ENCODE results near the gene ADTRP. TPM values are rescaled to one million over a fixed set of nuclear protein-coding genes. Genes with fewer than 3 reads are reported as not detected.

ADTRP gene
- total RNA-seq, 4 donors from 2014 or later = 0.23 to 0.72 (median 0.67) TPM; not detected in 1

DNA sequence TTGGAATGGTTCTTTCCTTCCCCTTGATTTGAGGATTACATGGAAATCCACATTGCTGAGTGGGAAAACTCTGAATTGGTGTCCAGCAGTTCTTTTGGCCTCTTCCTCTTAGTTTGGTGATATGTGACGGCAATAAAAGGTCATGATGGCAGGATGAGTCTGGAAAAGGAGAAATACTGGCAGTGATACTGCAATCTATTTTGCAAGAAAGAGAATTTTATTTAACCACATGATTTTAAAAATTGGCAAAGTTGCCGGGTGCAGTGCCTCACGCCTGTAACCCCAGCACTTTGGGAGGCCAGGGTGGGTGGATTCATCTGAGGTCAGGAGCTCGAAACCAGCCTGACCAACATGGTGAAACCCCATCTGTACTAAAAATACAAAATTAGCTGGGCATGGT lies 73.1 kb downstream of the ADTRP start:
- Histone ChIP-seq H3K4me3 (no peak overlapping the region), H3K27ac (no peak overlapping the region), H3K36me3 (no peaks in the 10 kb centered on the region), H3K4me1 (peaks cover 0 to 10% (median 0%) of the 10 kb centered on the region in 3 donors), H3K9me3 (no peaks in the 10 kb centered on the region), H3K27me3 (no peaks in the 10 kb centered on the region)
- 92 to 93% methylated on average over 4 of the region's 4 CpGs for WGBS, 2 donors (ENCODE audit: low coverage in 1 of 2)
- no peak for TF ChIP-seq POLR2AphosphoS5 (IDR thresholded peaks at IDR 0.05)
- TF ChIP-seq CTCF (IDR thresholded peaks at IDR 0.05) = no peak
- no peak for TF ChIP-seq POLR2A (IDR thresholded peaks at IDR 0.05)
- no peak for TF ChIP-seq EP300 (IDR thresholded peaks at IDR 0.05)
- no peak for ATAC-seq

DNA sequence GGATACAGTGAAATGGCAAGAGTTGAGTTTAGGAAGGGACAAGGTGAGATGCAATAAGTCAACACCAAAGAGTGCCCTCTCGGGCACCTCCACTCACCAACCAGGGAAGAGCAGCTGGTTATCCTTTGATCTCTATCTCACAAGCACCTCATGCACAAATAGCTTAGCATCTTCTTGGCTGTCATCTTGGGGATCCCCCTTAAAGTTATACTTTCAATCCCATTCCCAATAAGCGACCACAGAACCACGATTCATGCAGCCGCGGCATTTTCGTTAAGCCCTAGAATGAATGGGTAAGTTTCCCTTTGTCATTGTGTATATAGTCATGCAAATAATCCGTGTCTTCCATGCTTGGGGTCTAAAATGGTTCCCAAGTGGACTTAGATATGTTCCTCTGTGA lies 73.5 kb downstream of the ADTRP start:
- no peak overlapping the region for H3K27ac ChIP-seq
- H3K27me3 ChIP-seq = no peaks in the 10 kb centered on the region
- WGBS, 2 donors (ENCODE audit: low coverage in 1 of 2) = 87 to 100% methylated on average over 7 of the region's 7 CpGs
- no peak for ATAC-seq
- H3K4me1 ChIP-seq = peaks cover 0 to 5% (median 0%) of the 10 kb centered on the region in 3 donors
- no peaks in the 10 kb centered on the region for H3K9me3 ChIP-seq
- H3K4me3 ChIP-seq = no peak overlapping the region
- no peak for TF ChIP-seq POLR2AphosphoS5 (IDR thresholded peaks at IDR 0.05)
- no peaks in the 10 kb centered on the region for H3K36me3 ChIP-seq

- Histone ChIP-seq H3K36me3 (no peaks in the 10 kb centered on the region), H3K4me1 (no peaks in the 10 kb centered on the region), H3K27me3 (no peaks in the 10 kb centered on the region), H3K27ac (no peak overlapping the region), H3K4me3 (no peak overlapping the region), H3K9me3 (no peaks in the 10 kb centered on the region)
- TF ChIP-seq POLR2A (IDR thresholded peaks at IDR 0.05) (no peak), CTCF (IDR thresholded peaks at IDR 0.05) (no peak), EP300 (IDR thresholded peaks at IDR 0.05) (no peak), POLR2AphosphoS5 (IDR thresholded peaks at IDR 0.05) (no peak)
- no peak for ATAC-seq
- 96 to 100% methylated on average over 6 of the region's 6 CpGs for WGBS, 2 donors (ENCODE audit: low coverage in 1 of 2)
Measured at GRCh38 chr6:11703725-11704124, 74.9 kb downstream of the ADTRP start.

DNA sequence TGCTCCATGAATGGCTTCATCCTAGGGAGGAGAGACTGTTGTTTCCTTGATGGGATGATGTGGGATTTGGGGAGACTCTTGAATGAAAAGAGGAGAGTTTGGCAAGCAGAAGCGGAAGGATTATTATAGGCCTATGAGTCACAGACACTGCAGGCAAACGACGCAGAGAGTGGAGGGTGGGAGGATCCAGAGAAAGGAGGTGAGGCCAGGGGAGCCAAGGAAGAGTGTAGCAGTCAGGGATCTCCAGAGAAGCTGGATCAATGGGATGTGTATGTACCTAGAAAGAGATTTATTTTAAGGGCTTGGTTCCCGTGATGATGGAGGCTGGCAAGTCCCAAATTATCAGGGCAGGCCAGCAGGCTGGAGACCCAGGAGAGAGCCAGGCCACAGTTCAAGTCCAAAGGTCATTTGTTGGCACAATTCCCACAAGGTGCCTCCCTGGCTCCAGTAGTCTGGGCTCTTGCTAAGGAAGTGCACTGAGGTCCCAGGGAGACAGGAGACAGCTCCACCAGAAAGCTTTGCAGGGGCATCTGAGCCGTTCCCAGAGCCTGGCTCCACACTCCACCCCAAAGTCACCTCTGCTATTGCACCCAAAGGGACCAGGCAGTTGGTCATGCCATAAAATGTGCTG lies 76.0 kb downstream of the ADTRP start:
- TF ChIP-seq CTCF (IDR thresholded peaks at IDR 0.05) = no peak
- no peak for ATAC-seq

DNA sequence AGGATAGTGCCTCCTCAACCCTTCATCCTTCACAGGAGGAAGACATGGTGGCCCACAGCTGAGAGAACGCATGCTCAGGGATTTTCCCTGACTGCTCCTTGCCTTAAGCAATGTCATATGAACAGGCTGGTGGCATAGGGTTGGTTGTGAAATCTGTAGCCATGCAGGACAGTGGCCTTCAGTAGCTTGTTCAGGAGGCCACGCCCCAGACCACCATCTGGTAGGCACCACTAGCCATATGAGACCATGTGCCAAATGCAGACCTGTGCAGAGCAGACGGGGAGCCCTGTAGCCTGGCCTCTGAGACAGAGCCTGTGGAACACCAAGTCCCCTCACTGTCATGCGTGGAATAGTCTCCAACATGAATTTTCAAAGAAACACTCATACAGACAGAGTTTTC lies 76.5 kb downstream of the ADTRP start:
- Histone ChIP-seq H3K36me3 (no peaks in the 10 kb centered on the region), H3K27me3 (no peaks in the 10 kb centered on the region), H3K4me3 (no peak overlapping the region), H3K9me3 (no peaks in the 10 kb centered on the region), H3K27ac (no peak overlapping the region), H3K4me1 (no peaks in the 10 kb centered on the region)
- TF ChIP-seq CTCF (IDR thresholded peaks at IDR 0.05) = no peak
- no peak for TF ChIP-seq EP300 (IDR thresholded peaks at IDR 0.05)
- TF ChIP-seq POLR2AphosphoS5 (IDR thresholded peaks at IDR 0.05) = no peak
- TF ChIP-seq POLR2A (IDR thresholded peaks at IDR 0.05) = no peak
- no peak for ATAC-seq
- WGBS, 2 donors (ENCODE audit: low coverage in 1 of 2) = 86 to 100% methylated on average over 1 to 2 of the region's 4 CpGs

More for the DNA sequence above, 76.0 kb downstream of the ADTRP start:
- Histone ChIP-seq H3K4me1 (no peaks in the 10 kb centered on the region), H3K27me3 (no peaks in the 10 kb centered on the region), H3K4me3 (no peak overlapping the region), H3K27ac (no peak overlapping the region), H3K36me3 (no peaks in the 10 kb centered on the region), H3K9me3 (no peaks in the 10 kb centered on the region)
- 37 to 38% methylated on average over 4 of the region's 5 CpGs for WGBS, 2 donors (ENCODE audit: low coverage in 1 of 2)
